Fibroblast of the conjunctiva (primary cell): ENCODE data around the gene GEMIN4.
"Not testable (repeated sequence)": the region's sequence is repeated elsewhere in the genome, so short reads cannot be mapped to it uniquely, and the experiment has no call there.

Experiments used
- DNase-seq: peaks from one replicate; pipeline ENCODE4 v3.0.0-alpha.2; 2010; ENCODE audit warnings: low read depth

GEMIN4 gene

GRCh38 chr17:699345-699744 is 52.7 kb downstream of the GEMIN4 start:
- no peak for DNase-seq

- not testable (repeated sequence) for DNase-seq
Observed at GRCh38 chr17:698096-698495, 54.0 kb downstream of the GEMIN4 start.

- no peak for DNase-seq
Observed at GRCh38 chr17:697682-698081, 54.4 kb downstream of the GEMIN4 start.

GRCh38 chr17:696369-696768 is 55.7 kb downstream of the GEMIN4 start:
- DNase-seq, result no peak
